Stimulated activated CD4-positive, alpha-beta T cell treated with anti-CD3 and anti-CD28 coated beads, Interleukin-1b, Interleukin-23, amount 100 ng/mL, for 48 hours (primary cell): ENCODE measurements around the gene EIF4G1.
A peak's percentile ranks its signal among the peaks of the same experiment; 100 is the strongest.
"Not testable (repeated sequence)": the region's sequence is repeated elsewhere in the genome, so short reads cannot be mapped to it uniquely, and the experiment has no call there.

Experiments
- DNase-seq: peaks from one replicate; pipeline ENCODE4 v3.0.0-alpha.2; 2020

The EIF4G1 gene

GRCh38 chr3:184335291-184335660 is 20.9 kb downstream of the EIF4G1 start:
- DNase-seq = no peak

DNA sequence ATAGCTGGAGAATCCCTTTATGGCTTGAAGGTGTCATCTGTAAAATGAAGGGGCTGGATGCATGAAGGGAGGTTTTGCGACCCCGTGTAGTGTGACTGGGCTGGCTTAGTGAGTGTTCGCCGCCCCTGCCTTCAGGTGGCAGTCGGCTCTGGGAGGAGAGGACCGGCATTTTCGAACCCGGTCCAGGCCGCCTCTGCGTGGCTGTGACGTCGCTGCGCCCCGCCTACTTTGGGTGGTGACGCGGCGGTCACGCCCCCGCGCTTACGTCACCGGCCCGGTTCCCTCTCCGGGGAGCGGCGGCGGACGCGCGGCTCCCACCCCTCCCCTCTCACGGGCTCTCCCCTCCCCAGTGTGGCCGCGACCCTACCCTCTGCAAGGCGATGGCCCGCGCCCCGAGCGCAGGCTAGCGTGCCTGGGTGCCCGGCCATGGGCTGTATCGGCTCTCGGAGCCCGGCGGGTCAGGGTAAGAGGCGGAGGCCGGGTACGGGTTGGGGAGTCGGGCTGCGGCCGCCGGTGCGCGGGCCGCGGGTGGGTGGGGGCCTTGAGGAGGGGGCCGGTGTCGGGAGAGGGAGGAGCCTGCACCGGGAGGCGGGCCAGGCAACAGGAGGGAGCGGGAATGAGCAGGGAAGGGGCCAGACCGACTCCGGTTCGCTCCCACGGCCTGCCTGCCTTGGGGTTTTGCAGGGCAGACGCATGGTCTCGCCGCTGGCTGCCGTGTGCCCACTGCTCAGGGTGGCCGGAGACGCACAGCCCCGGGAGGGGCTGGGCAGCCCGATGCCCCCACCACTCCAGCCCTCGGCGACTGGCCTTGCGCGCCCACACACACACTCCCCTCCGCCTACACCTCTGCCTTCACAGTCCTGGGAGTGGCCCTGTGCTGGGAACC is 21.5 kb downstream of the EIF4G1 start:
- DNase-seq = peak; percentile 84

DNA sequence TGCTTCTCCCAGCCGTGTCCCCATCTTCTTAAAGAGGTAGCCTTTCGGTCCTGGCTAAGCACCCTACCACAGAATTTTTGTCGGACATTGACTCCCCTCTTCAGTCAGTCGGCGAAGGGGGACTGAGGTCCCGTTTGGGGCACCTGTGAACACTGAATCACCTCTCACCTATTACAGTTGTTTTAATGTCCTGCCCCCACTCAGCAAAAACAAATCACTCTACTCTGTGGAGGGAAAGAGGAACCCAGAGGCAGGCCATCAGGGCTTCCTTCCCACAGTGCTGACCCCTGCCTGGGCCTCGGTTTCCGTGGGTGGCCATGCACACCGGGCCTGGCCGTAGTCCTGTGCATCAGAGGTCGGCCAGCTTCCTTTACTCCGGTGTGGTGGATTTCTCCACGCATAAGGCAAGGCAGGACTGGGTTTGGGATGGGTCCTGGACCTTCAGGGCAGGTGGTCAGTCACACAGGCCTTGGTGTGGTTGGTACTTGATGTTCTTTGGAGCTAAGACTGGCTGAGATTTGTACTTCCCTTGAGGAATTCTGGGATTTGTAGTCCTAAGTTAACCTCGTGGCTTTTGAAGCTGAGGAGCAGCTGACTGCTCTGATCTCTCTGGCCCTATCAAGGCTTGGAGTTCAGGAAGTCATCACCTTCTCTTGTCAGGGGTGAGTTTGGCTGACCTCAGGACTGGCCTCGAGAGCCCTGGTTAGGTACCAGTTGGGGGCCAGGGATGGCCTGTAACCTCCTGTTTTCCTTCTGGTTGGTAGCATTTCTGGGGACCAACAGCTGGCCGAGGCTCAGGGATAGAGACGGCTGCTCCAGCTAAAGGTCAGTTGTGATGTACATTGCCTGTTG is 22.4 kb downstream of the EIF4G1 start:
- no peak for DNase-seq

GRCh38 chr3:184337399-184337714 is 23.0 kb downstream of the EIF4G1 start, which contains the start of gene FAM131A:
Gene FAM131A, plus strand, starts transcription at chr3:184337600. Its CDS starts 31 bp downstream, at chr3:184337631.
- no peak for DNase-seq

- no peak for DNase-seq
Measured at GRCh38 chr3:184337981-184338380, 23.6 kb downstream of the EIF4G1 start.

DNA sequence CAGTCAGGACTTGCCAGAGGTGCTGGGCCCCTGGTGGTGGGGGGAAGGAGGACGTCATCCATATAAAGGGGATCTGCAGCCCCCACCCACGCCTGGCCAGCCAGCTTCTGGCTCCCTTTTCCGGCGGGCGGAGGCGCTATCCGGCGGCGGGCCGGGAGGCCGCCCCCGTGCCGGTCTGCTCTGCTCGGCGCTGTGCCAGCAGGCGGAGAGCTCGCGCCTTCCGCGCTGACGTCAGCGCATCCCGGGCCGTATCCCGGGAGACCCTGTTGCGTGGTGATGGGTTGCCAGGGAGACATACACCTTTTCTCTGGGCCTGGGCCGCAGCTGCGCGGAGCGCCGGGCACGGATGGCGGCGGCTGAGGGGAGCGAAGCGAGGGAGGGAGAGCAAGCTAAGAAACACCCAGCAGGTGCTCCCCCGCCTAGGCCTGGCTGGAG is 24.1 kb downstream of the EIF4G1 start:
- DNase-seq = no peak

DNA sequence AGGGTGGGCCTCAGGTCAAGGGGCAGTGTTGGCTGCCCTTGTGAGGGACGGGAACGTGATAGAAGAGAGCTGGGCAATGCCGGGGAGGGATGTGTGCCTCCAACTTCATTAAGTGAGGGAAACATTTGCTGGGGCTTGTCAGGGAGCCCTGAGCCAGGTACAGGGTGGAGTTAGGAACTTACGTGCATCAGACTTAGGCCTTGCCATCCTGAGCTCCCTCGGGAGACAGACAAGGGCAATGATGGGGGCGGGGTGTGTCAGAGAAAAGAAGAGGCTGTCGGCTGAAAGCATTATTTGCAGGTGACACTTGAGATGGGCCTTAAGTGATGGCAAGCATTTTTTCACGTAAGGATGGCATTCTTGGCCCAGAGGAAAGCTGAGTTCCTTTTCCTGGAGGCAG is 24.6 kb downstream of the EIF4G1 start:
- DNase-seq = no peak

- not testable (repeated sequence) for DNase-seq
Measured at GRCh38 chr3:184339451-184340135, 25.2 kb downstream of the EIF4G1 start.

DNA sequence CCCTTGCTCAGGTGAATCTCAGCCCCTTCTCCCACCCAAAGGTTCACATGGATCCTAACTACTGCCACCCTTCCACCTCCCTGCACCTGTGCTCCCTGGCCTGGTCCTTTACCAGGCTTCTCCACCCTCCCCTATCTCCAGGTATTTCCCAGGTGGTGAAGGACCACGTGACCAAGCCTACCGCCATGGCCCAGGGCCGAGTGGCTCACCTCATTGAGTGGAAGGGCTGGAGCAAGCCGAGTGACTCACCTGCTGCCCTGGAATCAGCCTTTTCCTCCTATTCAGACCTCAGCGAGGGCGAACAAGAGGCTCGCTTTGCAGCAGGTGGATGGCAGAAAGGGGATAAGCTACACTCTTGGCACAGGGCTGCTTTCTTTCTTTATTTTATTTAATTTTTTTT is 27.5 kb downstream of the EIF4G1 start:
- no peak for DNase-seq

DNA sequence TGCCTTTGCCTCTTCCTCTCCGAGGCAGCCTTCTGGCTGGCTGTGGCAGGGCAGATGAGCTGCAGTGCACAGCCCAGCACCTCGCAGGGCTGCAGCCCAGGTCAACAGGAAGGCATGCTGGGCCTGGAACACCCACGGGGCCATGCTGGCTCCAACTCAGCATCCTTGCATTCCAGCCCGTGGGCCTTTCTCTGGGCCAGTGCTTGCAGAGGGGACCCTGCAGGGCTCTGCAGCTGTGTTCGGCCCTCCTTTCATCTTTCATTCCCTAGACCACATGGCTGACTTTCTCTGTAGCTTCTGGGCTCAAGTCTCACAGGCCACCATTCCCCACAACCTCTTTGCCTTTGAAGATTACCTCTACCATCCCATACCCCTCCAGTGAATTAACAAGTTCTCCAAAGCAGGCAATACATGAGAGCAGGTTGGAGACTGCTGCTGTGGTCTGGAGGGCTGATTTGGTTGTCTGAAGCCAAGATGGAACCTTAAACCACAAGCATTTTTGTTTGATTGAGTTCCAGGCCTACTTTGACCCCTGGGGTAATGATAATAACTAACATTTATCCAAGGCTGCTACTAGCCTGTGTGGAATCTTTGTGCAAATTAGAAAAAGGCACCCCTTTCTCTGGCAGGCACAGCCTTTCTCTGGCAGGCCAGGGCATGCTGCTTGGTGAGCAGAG is 28.9 kb downstream of the EIF4G1 start:
- no peak for DNase-seq

GRCh38 chr3:184344579-184345316 is 30.3 kb downstream of the EIF4G1 start:
- DNase-seq = no peak

DNA sequence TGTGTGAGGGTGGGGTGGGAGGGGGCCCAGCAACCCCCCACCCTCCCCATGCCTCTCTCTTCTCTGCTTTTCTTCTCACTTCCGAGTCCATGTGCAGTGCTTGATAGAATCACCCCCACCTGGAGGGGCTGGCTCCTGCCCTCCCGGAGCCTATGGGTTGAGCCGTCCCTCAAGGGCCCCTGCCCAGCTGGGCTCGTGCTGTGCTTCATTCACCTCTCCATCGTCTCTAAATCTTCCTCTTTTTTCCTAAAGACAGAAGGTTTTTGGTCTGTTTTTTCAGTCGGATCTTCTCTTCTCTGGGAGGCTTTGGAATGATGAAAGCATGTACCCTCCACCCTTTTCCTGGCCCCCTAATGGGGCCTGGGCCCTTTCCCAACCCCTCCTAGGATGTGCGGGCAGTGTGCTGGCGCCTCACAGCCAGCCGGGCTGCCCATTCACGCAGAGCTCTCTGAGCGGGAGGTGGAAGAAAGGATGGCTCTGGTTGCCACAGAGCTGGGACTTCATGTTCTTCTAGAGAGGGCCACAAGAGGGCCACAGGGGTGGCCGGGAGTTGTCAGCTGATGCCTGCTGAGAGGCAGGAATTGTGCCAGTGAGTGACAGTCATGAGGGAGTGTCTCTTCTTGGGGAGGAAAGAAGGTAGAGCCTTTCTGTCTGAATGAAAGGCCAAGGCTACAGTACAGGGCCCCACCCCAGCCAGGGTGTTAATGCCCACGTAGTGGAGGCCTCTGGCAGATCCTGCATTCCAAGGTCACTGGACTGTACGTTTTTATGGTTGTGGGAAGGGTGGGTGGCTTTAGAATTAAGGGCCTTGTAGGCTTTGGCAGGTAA is 31.1 kb downstream of the EIF4G1 start:
- no peak for DNase-seq

- no peak for DNase-seq
Measured at GRCh38 chr3:184346480-184347190, 32.2 kb downstream of the EIF4G1 start.

- no peak for DNase-seq
Measured at GRCh38 chr3:184347321-184348056, 33.1 kb downstream of the EIF4G1 start.

- no peak for DNase-seq
Measured at GRCh38 chr3:184348057-184348382, 33.6 kb downstream of the EIF4G1 start.

DNA sequence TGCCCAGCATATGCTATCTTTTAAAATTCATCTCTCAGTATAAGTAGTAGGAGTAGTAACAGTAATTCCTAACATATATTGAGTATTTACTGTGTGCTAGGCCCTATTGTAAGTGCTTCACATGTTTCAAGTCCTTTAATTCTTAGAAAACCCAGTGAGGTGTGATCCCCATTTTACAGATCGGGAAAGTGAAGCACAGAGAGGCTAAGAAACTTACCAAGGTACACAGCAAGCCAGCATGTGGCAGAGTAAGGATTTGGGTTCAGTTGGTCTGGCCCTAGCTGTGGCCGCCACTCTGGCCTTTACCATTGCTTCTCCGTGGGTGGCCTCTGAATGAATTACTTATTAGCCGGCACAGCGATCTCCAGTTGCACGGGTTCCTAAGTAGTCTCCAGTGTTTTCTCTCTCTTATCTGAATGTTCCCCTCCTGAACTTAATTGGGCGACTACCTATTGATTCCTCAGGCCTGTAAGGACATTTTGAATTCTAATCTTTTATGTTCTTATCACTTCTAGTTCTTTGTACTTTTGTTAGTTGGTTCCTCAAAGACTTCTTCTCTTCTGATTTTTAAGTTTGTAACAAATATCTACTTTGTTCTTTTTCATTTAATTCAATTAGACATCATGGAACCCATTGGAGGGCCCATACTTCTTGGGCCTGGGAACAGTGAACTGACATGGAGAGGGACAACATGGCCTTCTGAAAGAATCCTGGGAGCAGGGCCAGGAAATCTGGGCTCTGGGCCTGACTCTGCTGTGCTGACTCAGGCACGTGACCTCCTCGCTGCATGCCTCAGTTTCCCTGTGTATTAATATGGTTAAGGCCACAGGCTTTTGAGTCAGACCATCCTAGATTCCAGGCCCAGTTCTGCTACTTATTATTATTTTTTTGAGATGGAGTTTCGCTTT is 35.4 kb downstream of the EIF4G1 start:
- DNase-seq = no peak

DNA sequence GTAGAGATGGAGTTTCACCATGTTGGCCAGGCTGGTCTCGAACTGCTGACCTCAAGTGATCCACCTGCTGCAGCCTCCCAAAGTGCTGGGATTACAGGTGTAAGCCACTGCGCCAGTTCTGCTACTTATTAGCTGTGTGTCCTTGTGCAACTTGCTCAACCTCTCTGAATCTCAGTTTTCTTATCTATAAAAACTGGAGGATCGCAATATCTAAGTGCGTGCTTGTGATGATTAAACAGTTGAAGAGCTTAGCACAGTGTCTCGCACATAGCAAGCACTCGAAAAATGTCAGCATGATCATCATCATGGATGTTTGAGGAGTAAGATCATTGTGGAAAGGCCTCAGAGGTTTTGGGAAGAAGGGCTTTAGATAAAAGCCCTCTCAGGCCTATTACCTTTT is 36.2 kb downstream of the EIF4G1 start:
- DNase-seq = no peak

DNA sequence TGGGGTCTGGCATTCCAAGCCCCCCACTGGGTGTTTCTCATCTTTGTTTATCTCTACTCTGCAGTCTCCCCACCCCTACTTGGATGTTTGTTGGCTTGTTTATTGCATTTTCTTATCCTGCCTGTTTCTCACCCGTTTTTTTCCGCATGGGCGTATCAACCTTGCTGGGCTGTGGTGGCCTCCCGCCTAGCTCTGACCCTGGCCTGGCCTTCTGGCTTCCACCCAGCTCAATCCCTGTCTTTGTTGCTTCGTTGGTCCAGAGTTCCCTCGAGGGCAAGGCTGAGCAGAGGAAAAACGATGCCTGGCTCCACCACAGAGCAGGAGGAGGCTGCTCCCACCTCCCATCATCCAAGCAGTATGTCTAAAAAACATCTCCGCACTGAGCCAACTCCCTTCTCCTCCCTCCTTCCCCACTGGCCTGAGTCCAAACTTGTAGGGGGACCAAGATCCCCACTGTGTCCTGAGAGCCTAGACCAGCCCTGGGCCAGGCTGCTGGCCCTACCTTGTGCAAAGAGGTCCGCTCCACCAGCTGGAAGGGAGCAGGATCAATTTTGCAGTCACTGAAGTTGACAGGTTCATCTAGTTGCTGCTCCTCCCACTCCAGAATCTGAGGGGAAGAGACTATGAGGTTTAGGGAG is 37.2 kb downstream of the EIF4G1 start:
- no peak for DNase-seq
